HCT116 (cell line): Measurements from ENCODE around the gene EPB41L4A. TPM values are rescaled to one million over a fixed set of nuclear protein-coding genes. Genes with fewer than 3 reads are reported as not detected.

Experiments
- ATAC-seq: fragments of 200-7000 bp; cut with Tn5 transposase; 2 replicates; pipeline ENCODE4 v1.9.1; 2020; ENCODE audit warnings: mild to moderate bottlenecking, moderate library complexity
- BruUV-seq: library from RNA; stranded (reverse); fragments of 400-500 nt; replicated peaks from 2 replicates; lab custom pipeline; 2021; lab: Mats Ljungman, UMichigan
- CTCF ChIA-PET: fragments of 300-600 bp; sonication (Branson Sonifier 250); formaldehyde crosslinking; loops from one replicate; lab custom pipeline; 2021; ENCODE audit warnings: antibody characterized with exemption; lab: Charles Lee
- POLR2A ChIA-PET: fragments of 300-600, 350-600 bp; sonication (Branson Sonifier 250); formaldehyde crosslinking; loops from one replicate; lab custom pipeline; 2021; ENCODE audit warnings: antibody characterized with exemption; lab: Charles Lee
- RAD21 ChIA-PET, 2 experiments: fragments of 300-600 bp; sonication (Branson Sonifier 250); formaldehyde crosslinking; loops; one replicate each; lab custom pipeline; 2023; ENCODE audit warnings: low total read pairs in 2 of 2; ENCODE audit not compliant: uncharacterized antibody in 2 of 2, unreplicated experiment in 2 of 2, low non-redundant PET in 1 of 2; lab: Charles Lee
- DNase-seq: peaks from one replicate; pipeline ENCODE4 v3.0.0-alpha.2; 2010; ENCODE audit warnings: low read depth, low spot score
- H2AFZ ChIP-seq: fragments of 200-600 bp; shearing (Covaris generic), sonication (generic); 2 replicates; pipeline ENCODE4 v1.6.1; 2017; ENCODE audit warnings: low read depth, mixed run types, mixed read lengths, antibody characterized with exemption, low read length; ENCODE audit not compliant: poor library complexity, severe bottlenecking
- H3K27ac ChIP-seq: 2 replicates; pipeline ENCODE4 v1.5.1; 2012; ENCODE audit warnings: low read depth, low read length
- H3K27me3 ChIP-seq: fragments of 200-600 bp; sonication (generic); 2 replicates; pipeline ENCODE4 v1.6.1; 2016; ENCODE audit warnings: mixed run types, low read length, mixed read lengths; ENCODE audit not compliant: insufficient read depth
- H3K36me3 ChIP-seq, 2 experiments: fragments of 200-500 bp in 1 of 2; fragments of 200-600 bp in 1 of 2; sonication (Bioruptor generic) in 1 of 2; sonication (generic) in 1 of 2; 2 replicates each; pipeline versions ENCODE4 v1.5.1 to v1.6.1; 2014 to 2016; ENCODE audit warnings: low read length in 2 of 2, inconsistent platforms in 1 of 2, mixed read lengths in 1 of 2, mixed run types in 1 of 2; ENCODE audit not compliant: insufficient read depth in 2 of 2, control insufficient read depth in 1 of 2
- H3K4me1 ChIP-seq, 2 experiments: fragments of 200-600 bp in 1 of 2; sonication (generic) in 1 of 2; 2 replicates each; pipeline versions ENCODE4 v1.5.1 to v1.6.1; 2012 to 2017; ENCODE audit warnings: low read length in 2 of 2, inconsistent platforms in 1 of 2, mild to moderate bottlenecking in 1 of 2, mixed read lengths in 1 of 2, mixed run types in 1 of 2, moderate library complexity in 1 of 2; ENCODE audit not compliant: insufficient read depth in 2 of 2, control insufficient read depth in 1 of 2
- H3K4me2 ChIP-seq: fragments of 200-600 bp; sonication (generic); 2 replicates; pipeline ENCODE4 v1.6.1; 2017; ENCODE audit warnings: mixed run types, low read length, mixed read lengths
- H3K4me3 ChIP-seq, 2 experiments: fragments of 200-600 bp in 1 of 2; sonication (generic) in 1 of 2; replicated peaks in 1 of 2; 2 replicates each; pipeline ENCODE4 v1.5.1; 2011 to 2016; ENCODE audit warnings: low read length in 2 of 2, control low read depth in 1 of 2, low read depth in 1 of 2, mild to moderate bottlenecking in 1 of 2, mixed read lengths in 1 of 2, mixed run types in 1 of 2
- H3K79me2 ChIP-seq: fragments of 200-600 bp; sonication (generic); 2 replicates; pipeline ENCODE4 v1.6.1; 2017; ENCODE audit warnings: mild to moderate bottlenecking, mixed run types, low read length, moderate library complexity, mixed read lengths; ENCODE audit not compliant: insufficient read depth
- H3K9ac ChIP-seq: fragments of 200-600 bp; sonication (generic); 2 replicates; pipeline ENCODE4 v1.6.1; 2016; ENCODE audit warnings: low read length, mixed read lengths
- H3K9me2 ChIP-seq: fragments of 200-600 bp; sonication (generic), shearing (Covaris generic); 2 replicates; pipeline ENCODE4 v1.6.1; 2017; ENCODE audit warnings: mixed run types, mild to moderate bottlenecking, moderate library complexity; ENCODE audit not compliant: insufficient read depth
- H3K9me3 ChIP-seq, 2 experiments: fragments of 200-500 bp in 1 of 2; fragments of 200-600 bp in 1 of 2; sonication (Bioruptor generic) in 1 of 2; sonication (generic) in 1 of 2; 2 replicates each; pipeline ENCODE4 v1.6.1; 2014 to 2017; ENCODE audit warnings: low read length in 2 of 2, mixed read lengths in 2 of 2, inconsistent platforms in 1 of 2, low read depth in 1 of 2, mild to moderate bottlenecking in 1 of 2, mixed run types in 1 of 2, moderate library complexity in 1 of 2; ENCODE audit not compliant: control insufficient read depth in 1 of 2, insufficient read depth in 1 of 2
- H4K20me1 ChIP-seq: fragments of 200-600 bp; sonication (generic), shearing (Covaris generic); 2 replicates; pipeline ENCODE4 v1.6.1; 2017; ENCODE audit warnings: mixed run types, mild to moderate bottlenecking, moderate library complexity; ENCODE audit not compliant: insufficient read depth
- ELF1 ChIP-seq: IDR thresholded peaks from 2 replicates; pipeline ENCODE4 v1.6.1; 2012; ENCODE audit warnings: low read depth, borderline replicate concordance
- EZH2phosphoT487 ChIP-seq: fragments of 200-600 bp; IDR thresholded peaks from 2 replicates; pipeline ENCODE4 v1.6.1; 2018; ENCODE audit warnings: antibody characterized with exemption, borderline replicate concordance
- FOSL1 ChIP-seq: IDR thresholded peaks from 2 replicates; pipeline ENCODE4 v1.6.1; 2012; ENCODE audit warnings: low read depth
- JUND ChIP-seq: IDR thresholded peaks from 2 replicates; pipeline ENCODE4 v1.6.1; 2012
- MAX ChIP-seq: IDR thresholded peaks from 2 replicates; pipeline ENCODE4 v1.6.1; 2012
- POLR2A ChIP-seq: IDR thresholded peaks from 2 replicates; pipeline ENCODE4 v1.7.0; 2011; ENCODE audit warnings: borderline replicate concordance; ENCODE audit not compliant: insufficient read depth, insufficient read length; ENCODE audit errors: extremely low read depth
- REST ChIP-seq: IDR thresholded peaks from 2 replicates; pipeline ENCODE4 v1.6.1; 2012; ENCODE audit warnings: low read depth
- SRF ChIP-seq: IDR thresholded peaks from 2 replicates; pipeline ENCODE4 v1.6.1; 2012; ENCODE audit warnings: low read depth
- TCF7L2 ChIP-seq: IDR thresholded peaks from 2 replicates; pipeline ENCODE4 v1.7.0; 2011; ENCODE audit warnings: borderline replicate concordance, inconsistent platforms; ENCODE audit not compliant: insufficient read depth, insufficient read length; ENCODE audit errors: extremely low read depth
- ZNF274 ChIP-seq: fragments of 200-500 bp; sonication (Bioruptor generic); IDR thresholded peaks from 2 replicates; pipeline ENCODE4 v1.6.1; 2014; ENCODE audit warnings: mild to moderate bottlenecking, low read depth, low read length, inconsistent platforms
- intact Hi-C: fragments of 100-400 bp; cut with micrococcal nuclease; formaldehyde crosslinking; loops from 2 replicates; pipeline ENCODE4 v1.10.0; 2022
- total RNA-seq: library from RNA; stranded (reverse); gene quantifications from one replicate; pipeline ENCODE4 v1.2.1, GENCODE V29; 2021; ENCODE audit not compliant: unreplicated experiment

Gene EPB41L4A
- total RNA-seq, 1 experiment from 2014 or later = 2.8 TPM

GRCh38 chr5:112136773-112137172 is 282.3 kb downstream of the EPB41L4A start:
- peaks cover 1% of the 10 kb centered on the region; the same call in 1 of the 2 replicates for H3K27me3 ChIP-seq
- intact Hi-C loops = no loop called here
- no peaks in the 10 kb centered on the region for H3K79me2 ChIP-seq
- ATAC-seq = no peak
- no peak overlapping the region for H3K27ac ChIP-seq
- H3K36me3 ChIP-seq = no peaks in the 10 kb centered on the region
- no peak for DNase-seq
- no peaks in the 10 kb centered on the region for H4K20me1 ChIP-seq
- POLR2A ChIA-PET = no interaction called here
- CTCF ChIA-PET = no interaction called here
- H3K9me2 ChIP-seq = no peaks in the 10 kb centered on the region
- H2AFZ ChIP-seq = no peak overlapping the region
- H3K9me3 ChIP-seq = no peaks in the 10 kb centered on the region
- no peak overlapping the region for H3K4me3 ChIP-seq
- no peak overlapping the region for H3K4me2 ChIP-seq
- no peaks in the 10 kb centered on the region for H3K4me1 ChIP-seq
- no peak overlapping the region for H3K9ac ChIP-seq
- no TSS peak for BruUV-seq
- RAD21 ChIA-PET = no interaction called here
- TF ChIP-seq EZH2phosphoT487 (no peak), REST (no peak), FOSL1 (no peak), POLR2A (no peak), SRF (no peak), JUND (no peak), TCF7L2 (no peak), ZNF274 (no peak), ELF1 (no peak), MAX (no peak)
